NCI-H2196 (cell line): Measurements from ENCODE around the gene VGLL3.

Experiments used
- DNase-seq: peaks from one replicate; lab custom pipeline; 2025; ENCODE audit not compliant: unreplicated experiment; lab: John Stamatoyannopoulos, UW

Gene VGLL3

GRCh38 chr3:86951322-86951721, 39.6 kb downstream of the VGLL3 start:
- DNase-seq: no peak

GRCh38 chr3:86950717-86951116, 40.2 kb downstream of the VGLL3 start:
- no peak for DNase-seq

GRCh38 chr3:86949850-86950249, 41.1 kb downstream of the VGLL3 start:
- no peak for DNase-seq

- DNase-seq: no peak
Measured at GRCh38 chr3:86948822-86949221, 42.1 kb downstream of the VGLL3 start.

GRCh38 chr3:86942206-86942605, 48.7 kb downstream of the VGLL3 start:
- DNase-seq: no peak

- DNase-seq: no peak
Measured at GRCh38 chr3:86938416-86939105, 52.4 kb downstream of the VGLL3 start.

GRCh38 chr3:86937306-86937791, 53.6 kb downstream of the VGLL3 start:
- no peak for DNase-seq

GRCh38 chr3:86934851-86935250, 56.1 kb downstream of the VGLL3 start:
- DNase-seq: no peak

- DNase-seq: no peak
Measured at GRCh38 chr3:86930831-86931230, 60.1 kb downstream of the VGLL3 start.

GRCh38 chr3:86930181-86930580, 60.8 kb downstream of the VGLL3 start:
- DNase-seq: no peak

GRCh38 chr3:86929046-86929445, 61.9 kb downstream of the VGLL3 start:
- DNase-seq: no peak

- no peak for DNase-seq
Measured at GRCh38 chr3:86923071-86923491, 67.9 kb downstream of the VGLL3 start.

- DNase-seq: no peak
Measured at GRCh38 chr3:86921971-86922680, 68.8 kb downstream of the VGLL3 start.

- DNase-seq: no peak
Measured at GRCh38 chr3:86914670-86915069, 76.3 kb downstream of the VGLL3 start.

- no peak for DNase-seq
Measured at GRCh38 chr3:86913160-86913559, 77.8 kb downstream of the VGLL3 start.

- DNase-seq: no peak
Measured at GRCh38 chr3:86895202-86895601, 95.7 kb downstream of the VGLL3 start.

- DNase-seq: no peak
Measured at GRCh38 chr3:86890741-86891396, 100.1 kb downstream of the VGLL3 start.
